DLD1 (cell line): ENCODE measurements around the gene NFIB.

ENCODE experiments used
- in situ Hi-C: cut with HindIII; loops from 2 replicates; pipeline ENCODE4 v1.10.0; 2017; ENCODE audit warnings: low sequenced_read_pairs

Gene NFIB

GRCh38 chr9:14158916-14159315 is 155.0 kb downstream of the NFIB start:
- in situ Hi-C loops = no loop called here

- in situ Hi-C loops = no loop called here
Observed at GRCh38 chr9:14158136-14158813, 155.7 kb downstream of the NFIB start.

GRCh38 chr9:14157191-14157590 is 156.8 kb downstream of the NFIB start:
- in situ Hi-C loops = no loop called here

DNA sequence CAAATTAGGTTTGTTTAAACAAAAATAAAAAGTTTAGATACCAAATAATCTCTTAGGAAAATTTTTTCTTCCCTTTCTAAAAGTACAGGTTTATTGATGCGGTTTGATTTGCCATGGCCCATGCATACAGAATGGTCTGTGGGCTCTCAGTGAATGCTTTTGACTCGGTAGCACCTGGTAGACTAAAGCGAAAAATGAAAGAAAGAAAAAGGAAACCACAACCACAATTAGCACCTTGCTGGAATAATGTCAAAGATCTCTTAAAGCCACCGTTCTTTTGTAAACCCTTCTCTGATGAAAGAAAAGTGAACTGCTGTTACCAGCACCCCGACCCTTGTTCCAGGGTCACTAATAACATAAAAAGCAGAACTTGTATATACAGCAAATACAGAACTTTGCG is 157.9 kb downstream of the NFIB start:
- in situ Hi-C loops = no loop called here

- in situ Hi-C loops = no loop called here
Observed at GRCh38 chr9:14155237-14155636, 158.7 kb downstream of the NFIB start.

GRCh38 chr9:14153310-14153720 is 160.6 kb downstream of the NFIB start:
- in situ Hi-C loops = no loop called here

GRCh38 chr9:14151451-14151850 is 162.5 kb downstream of the NFIB start:
- in situ Hi-C loops = no loop called here

DNA sequence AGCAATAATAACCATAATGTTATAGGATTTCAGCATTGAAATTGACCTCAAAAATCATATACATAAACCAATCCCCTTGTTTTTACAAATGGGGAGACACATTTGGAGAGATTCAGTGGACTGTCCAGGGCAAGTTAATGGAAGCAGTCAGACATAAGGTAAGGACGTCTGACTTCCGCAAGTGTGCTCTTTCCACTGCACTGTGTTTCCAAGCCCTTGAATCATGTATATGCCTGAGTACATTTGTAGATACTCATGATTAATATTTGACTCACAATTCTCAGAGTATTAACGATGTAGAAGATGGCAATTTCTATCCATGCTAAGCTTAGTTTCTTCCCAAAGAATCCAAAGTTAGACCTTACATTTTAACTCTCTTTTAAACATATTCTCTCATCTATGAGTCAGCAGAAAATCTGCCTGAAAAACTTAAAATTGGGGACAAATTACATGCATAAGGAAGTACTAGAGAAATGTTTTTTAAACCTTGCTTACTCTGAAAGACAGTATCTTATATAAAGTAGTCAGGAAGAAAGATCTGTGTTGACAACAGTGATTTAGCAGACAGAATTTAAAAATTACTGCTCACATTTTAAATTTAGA is 165.3 kb downstream of the NFIB start:
- in situ Hi-C loops = no loop called here

DNA sequence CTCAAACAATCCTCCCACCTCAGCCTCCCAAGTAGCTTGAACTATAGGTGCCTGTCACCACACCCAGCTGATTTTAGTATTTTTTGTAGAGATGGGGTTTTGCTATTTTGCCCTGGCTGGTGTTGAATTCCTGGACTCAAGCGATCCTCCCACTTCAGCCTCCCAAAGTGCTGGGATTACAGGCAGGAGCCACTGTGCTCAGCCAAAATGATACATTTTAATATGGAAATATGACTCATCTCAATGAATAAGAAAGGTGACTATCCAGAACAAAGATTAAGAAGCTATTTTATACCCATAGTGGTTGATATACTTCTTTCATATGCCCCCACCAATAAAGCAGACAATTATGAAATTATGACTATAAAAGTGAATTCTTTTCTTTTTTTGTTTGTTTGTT is 166.2 kb downstream of the NFIB start:
- in situ Hi-C loops = no loop called here

DNA sequence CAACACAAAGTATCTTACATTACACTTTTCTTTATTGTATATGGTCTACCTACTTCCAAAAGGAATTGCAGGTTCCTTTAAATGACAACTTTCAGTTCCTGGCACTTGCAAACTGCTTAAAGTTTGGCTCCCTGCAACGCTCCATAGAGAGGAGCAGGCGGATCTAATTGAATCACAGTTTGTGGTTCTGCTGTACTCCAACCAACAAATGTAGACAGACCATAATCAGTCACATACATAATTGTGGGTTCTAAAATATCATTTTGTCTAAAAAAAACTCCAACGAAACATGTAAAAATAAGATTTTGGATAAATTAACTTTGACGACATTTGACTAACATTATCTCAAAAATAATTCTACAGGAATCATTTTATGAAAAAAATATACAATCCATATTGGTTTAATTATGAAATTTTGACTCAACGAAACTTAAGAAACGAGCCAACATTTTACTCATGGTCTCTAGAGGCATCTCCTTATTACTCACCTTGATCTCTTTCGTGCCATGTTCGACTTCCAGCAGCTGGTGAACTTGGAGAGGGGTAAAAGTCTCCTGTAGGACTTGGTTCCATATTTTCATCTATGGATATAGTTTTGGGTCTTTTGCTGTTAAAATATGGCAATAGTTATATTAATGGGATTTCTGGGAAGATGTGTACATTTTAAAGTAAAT is 167.6 kb downstream of the NFIB start:
- in situ Hi-C loops = no loop called here

DNA sequence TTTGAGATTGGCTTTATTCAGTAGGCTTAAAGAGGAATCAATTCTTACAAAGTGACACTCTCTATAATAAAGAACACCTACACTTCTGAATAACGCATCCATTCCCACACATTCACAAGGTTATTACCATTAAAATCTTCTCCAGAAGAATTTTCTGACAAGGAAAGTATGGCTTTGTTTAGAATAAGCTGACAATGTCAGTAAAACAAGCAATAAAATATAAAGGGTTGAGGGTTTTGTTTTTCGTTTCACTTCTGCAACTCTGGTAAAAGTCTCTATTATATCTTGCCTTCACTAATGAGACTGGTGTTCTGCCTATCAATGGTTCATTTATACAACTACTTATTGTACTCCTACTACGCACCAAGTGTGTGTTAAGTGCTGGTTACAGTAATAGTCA is 169.7 kb downstream of the NFIB start:
- in situ Hi-C loops = no loop called here

DNA sequence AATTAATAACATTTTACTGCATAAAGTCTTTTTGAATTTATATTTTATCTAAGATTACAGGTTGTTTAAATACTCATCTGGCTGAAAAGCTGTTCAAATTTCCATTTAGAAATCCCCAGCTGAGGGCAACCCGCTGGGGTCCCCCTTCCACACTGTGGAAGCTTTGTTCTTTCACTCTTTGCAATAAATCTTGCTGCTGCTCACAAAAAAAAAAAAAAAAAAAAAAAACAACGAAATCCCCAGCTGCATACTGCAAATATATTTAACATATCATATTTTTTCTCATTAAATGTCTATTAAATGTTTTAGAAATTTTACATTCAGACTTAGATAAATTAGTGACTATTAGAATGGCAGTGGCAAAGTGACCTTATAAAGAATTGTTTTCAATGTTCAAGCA is 172.2 kb downstream of the NFIB start:
- in situ Hi-C loops = no loop called here

DNA sequence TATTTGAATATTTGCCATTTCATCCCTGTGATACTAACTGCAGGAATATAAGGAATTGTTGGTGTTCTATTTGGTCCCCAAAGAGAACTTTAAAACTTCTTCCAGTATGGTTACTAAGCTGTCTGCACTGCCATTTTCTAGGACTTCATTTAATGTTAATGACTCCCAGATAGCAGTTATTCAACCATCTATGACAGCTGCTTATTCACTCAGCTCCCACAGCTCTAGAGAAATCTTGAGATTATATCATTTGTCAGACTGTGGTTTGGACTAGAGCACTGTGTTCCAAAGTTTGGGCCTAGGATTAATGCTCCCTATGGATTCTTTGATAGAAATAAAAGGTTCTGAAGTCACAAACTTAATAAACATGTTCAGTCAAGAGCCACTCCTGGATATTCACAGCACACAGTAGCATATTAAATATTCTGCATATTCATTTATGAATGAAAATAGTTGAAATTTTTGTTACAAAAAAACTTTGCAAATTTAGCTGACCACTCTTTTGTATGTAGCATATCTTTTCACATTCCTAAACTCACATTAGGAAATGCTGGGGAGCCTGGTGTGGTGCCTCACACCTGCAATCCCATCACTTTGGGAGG is 173.7 kb downstream of the NFIB start:
- in situ Hi-C loops = no loop called here

- in situ Hi-C loops = no loop called here
Observed at GRCh38 chr9:14139287-14139686, 174.7 kb downstream of the NFIB start.

DNA sequence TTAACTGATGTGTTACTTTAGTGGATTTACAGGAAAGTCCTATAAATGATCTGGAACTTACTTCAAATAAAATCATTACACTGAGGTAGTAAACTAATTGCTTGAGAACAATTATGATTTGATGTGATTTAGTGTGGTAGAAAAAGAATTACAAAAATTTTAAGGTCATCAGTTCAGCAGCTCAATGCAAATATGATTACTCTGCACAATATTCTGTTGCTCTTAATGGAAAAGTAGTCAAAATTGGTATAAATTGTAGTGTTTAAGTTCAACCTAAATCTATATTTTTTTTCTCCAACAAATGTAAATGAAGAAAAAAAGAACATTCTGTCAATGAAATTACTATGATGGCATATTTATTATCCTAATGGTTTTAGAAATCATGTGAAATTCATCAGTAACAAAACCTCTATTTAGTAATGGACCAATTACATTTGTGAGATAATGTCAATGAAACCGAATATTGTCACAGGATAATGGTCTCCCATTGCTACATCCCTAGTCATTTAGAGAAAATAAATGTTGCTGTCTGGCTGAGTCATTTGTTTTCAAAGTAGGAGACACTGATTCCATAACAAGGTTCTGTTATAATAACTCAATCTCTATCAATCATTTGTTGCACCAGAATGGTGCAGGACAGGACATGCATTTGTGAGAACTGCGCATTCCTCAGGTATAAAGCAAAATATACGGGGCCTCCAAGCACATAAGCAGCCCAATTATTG is 177.1 kb downstream of the NFIB start:
- in situ Hi-C loops = no loop called here

- in situ Hi-C loops = no loop called here
Observed at GRCh38 chr9:14136047-14136635, 177.8 kb downstream of the NFIB start.

DNA sequence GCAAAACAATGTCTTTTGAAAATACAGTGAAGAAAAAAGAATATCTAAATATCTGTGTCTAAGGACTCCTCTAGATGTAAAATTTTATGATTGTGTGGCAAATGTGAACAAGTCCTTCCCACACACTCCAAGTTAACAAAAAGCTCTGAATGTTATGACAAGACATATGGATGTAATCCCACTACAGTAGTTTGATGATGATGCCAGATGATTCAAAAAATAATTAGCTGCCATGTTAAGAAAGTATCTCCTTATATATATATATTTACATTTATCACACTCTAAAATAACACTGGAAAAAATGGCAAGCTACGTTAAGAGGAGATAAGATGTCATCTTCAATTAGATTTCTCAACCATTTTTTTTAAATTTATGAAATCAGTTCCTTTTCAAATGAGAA is 178.5 kb downstream of the NFIB start:
- in situ Hi-C loops = no loop called here

DNA sequence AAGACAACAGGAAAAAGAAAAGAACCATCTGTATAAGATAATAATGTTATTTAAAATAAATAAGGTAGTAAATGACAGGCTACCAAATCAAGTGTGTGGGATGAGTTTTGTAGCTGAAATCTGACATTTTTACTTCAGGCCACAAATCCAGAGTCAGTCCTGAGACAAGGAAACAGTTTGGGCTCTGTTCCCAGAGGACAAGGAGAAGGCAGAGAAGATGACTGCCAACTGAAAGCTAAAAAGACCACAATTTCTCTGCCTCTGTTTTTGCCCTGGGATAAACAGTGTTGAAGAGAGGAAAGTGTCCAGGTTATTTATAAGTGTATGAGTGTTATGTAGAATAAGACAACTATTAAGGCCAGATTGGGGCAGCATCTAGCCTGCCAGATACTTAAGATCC is 180.5 kb downstream of the NFIB start:
- in situ Hi-C loops = no loop called here

DNA sequence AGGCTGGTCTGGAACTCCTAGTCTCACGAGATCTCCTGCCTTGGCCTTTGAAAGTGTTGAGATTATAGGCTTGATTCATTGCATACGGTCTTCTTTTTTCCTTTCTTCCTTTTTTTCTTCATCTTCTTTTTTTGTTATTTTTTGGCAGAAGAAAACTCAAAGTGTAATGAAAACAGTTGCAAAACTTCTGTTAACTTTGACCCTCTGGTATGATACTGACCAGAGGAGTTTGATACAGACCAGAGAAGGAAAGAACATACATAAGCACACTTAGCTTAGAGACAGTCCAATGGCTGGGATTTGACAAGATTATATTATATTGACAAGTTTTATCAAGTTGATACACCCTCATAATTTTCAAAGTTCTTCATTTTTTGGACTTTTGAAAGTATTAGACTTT is 181.2 kb downstream of the NFIB start:
- in situ Hi-C loops = no loop called here

DNA sequence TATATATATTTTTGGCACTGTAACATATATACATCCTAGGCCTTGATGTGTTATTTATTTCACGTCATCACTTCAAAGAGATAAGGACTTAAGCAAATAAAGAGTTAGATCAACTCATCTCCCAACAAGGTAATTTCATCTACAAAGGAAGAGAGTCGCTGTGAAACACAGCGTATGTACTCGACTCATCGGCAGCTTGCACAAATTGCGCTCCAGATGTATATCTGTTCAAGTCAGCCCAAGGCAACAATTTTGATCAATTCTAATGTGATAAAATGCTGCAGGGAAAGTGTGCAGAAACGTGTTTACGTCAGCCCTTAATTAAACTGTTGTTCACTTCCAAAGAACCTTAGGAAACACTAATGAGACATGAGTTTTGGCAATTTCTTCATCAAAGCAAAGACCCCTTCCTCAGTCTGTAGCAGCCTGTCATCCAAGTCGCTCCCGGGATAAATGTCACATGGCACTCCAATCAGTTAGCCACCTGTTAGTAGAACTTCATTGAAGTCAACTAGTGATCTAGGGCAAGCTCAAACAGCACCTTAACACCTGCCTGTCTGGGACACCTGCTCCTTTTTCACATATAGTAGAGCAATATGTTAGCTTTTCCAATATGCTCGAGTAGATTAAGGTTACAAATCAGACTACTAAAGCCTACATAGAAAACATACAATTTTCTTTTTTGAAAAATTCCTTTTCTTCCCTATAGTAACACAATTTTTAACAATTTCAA is 182.4 kb downstream of the NFIB start:
- in situ Hi-C loops = no loop called here
